Keratinocyte (primary cell): ENCODE data around the gene CREB5. TPM values are rescaled to one million over a fixed set of nuclear protein-coding genes. Genes with fewer than 3 reads are reported as not detected.

Source experiments
- DNase-seq: peaks from one replicate; pipeline ENCODE4 v3.0.0-alpha.2; 2011; ENCODE audit warnings: low read depth, missing footprints, low spot score
- FAIRE-seq: peaks from 2 replicates; lab custom pipeline; 2011; peaks lifted over from hg19 to GRCh38; lab: Jason Lieb, UNC
- H2AFZ ChIP-seq: 2 replicates; pipeline ENCODE4 v1.6.0; 2012; ENCODE audit warnings: low read length, control low read depth, inconsistent platforms; ENCODE audit not compliant: control insufficient read depth
- H3K27ac ChIP-seq: 2 replicates; pipeline ENCODE4 v1.5.1; 2011; ENCODE audit warnings: low read length; ENCODE audit not compliant: control insufficient read depth, insufficient read depth
- H3K27me3 ChIP-seq: 3 replicates; pipeline ENCODE4 v1.6.0; 2011; ENCODE audit warnings: low read length; ENCODE audit not compliant: control insufficient read depth, insufficient read depth; ENCODE audit errors: extremely low read depth
- H3K36me3 ChIP-seq, 2 experiments: 2 replicates in 1 of 2; 3 replicates in 1 of 2; pipeline ENCODE4 v1.5.1; 2011; ENCODE audit warnings: low read length in 2 of 2, mild to moderate bottlenecking in 1 of 2; ENCODE audit not compliant: control insufficient read depth in 2 of 2, insufficient read depth in 2 of 2; ENCODE audit errors: extremely low read depth in 1 of 2
- H3K4me1 ChIP-seq: 3 replicates; pipeline ENCODE4 v1.5.1; 2011; ENCODE audit warnings: low read length; ENCODE audit not compliant: control insufficient read depth, insufficient read depth; ENCODE audit errors: extremely low read depth
- H3K4me2 ChIP-seq: 3 replicates; pipeline ENCODE4 v1.6.0; 2011; ENCODE audit warnings: low read depth, low read length; ENCODE audit not compliant: control insufficient read depth, insufficient read depth; ENCODE audit errors: extremely low read depth
- H3K4me3 ChIP-seq, 3 experiments: fragments of 200-600 bp in 1 of 3; sonication (generic) in 1 of 3; 2 replicates in 2 of 3; 3 replicates in 1 of 3; pipeline ENCODE4 v1.5.1; 2011 to 2016; ENCODE audit warnings: low read length in 3 of 3, mild to moderate bottlenecking in 3 of 3, control low read depth in 2 of 3, inconsistent platforms in 1 of 3, low read depth in 1 of 3, mixed read lengths in 1 of 3, mixed run types in 1 of 3, moderate library complexity in 1 of 3; ENCODE audit not compliant: control insufficient read depth in 2 of 3, insufficient read depth in 2 of 3; ENCODE audit errors: extremely low read depth in 1 of 3
- H3K79me2 ChIP-seq: 2 replicates; pipeline ENCODE4 v1.6.0; 2012; ENCODE audit warnings: low read length; ENCODE audit not compliant: control insufficient read depth, insufficient read depth
- H3K9ac ChIP-seq: 3 replicates; pipeline ENCODE4 v1.6.0; 2011; ENCODE audit warnings: low read length; ENCODE audit not compliant: control insufficient read depth, insufficient read depth; ENCODE audit errors: extremely low read depth
- H3K9me1 ChIP-seq: 3 replicates; pipeline ENCODE4 v1.6.0; 2011; ENCODE audit warnings: low read length; ENCODE audit not compliant: control insufficient read depth, insufficient read depth; ENCODE audit errors: extremely low read depth
- H3K9me3 ChIP-seq: 2 replicates; pipeline ENCODE4 v1.5.1; 2012; ENCODE audit warnings: low read depth, low read length; ENCODE audit not compliant: control insufficient read depth
- H4K20me1 ChIP-seq: 3 replicates; pipeline ENCODE4 v1.6.0; 2011; ENCODE audit warnings: low read length; ENCODE audit not compliant: control insufficient read depth, insufficient read depth; ENCODE audit errors: extremely low read depth
- CTCF ChIP-seq, 3 experiments: IDR thresholded peaks in 1 of 3; conservative IDR thresholded peaks in 1 of 3; optimal IDR thresholded peaks in 1 of 3; 2 replicates in 2 of 3; 3 replicates in 1 of 3; pipeline versions ENCODE3 to v1.5.1; 2011; ENCODE audit warnings: low read length in 3 of 3, mild to moderate bottlenecking in 3 of 3, moderate library complexity in 2 of 3, control low read depth in 1 of 3, inconsistent platforms in 1 of 3; ENCODE audit not compliant: insufficient read depth in 2 of 3; ENCODE audit errors: extremely low read depth in 1 of 3
- EZH2 ChIP-seq: IDR thresholded peaks from one replicate; pipeline ENCODE4 v1.6.1; 2012; ENCODE audit warnings: inconsistent platforms, mild to moderate bottlenecking, low read length, moderate library complexity
- dilution Hi-C: fragments of 300-500 bp; cut with MboI; formaldehyde crosslinking; loops from one replicate; pipeline ENCODE4 v1.7.0; 2020; ENCODE audit warnings: low sequenced_read_pairs; ENCODE audit not compliant: extremely low pct_ligation_motif_present
- polyA plus RNA-seq, 5 experiments: library from polyadenylated mRNA; depleted of rRNA in 3 of 5; stranded (reverse) in 3 of 5; stranded (forward) in 1 of 5; unstranded in 1 of 5; fragments of >200 nt; gene quantifications; 1 replicate in 1 of 5; 2 replicates in 3 of 5; 3 replicates in 1 of 5; pipeline versions ENCODE4 v1.2.1 to v1.2.3, GENCODE V29; 2011 to 2012; ENCODE audit warnings: missing spikeins in 2 of 5, low read depth in 1 of 5, low replicate concordance in 1 of 5

CREB5 gene
- polyA plus RNA-seq, 1 donor (not counting 4 experiments of a cell fraction or from before 2014, with no cell fraction given) = 7.9 TPM

DNA sequence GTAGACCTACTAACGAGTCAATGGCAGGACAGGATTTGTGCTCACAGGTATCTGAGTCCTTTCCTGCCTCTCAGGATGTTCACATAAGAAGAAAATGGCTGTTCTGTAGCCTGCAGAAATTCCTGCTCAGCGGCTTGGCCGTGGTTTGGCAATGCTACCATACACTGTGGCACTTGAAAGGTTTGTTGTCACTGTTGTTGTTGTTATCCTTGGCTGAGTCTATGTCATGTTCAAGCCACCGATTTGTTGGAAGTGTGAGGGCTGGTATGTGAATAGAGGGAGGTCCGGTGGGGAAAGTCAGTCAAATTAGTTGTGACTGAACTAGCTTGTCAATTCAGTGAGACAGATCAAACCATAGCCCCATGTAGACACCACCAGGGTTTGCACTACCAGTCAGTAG lies 345.9 kb downstream of the CREB5 start:
- Histone ChIP-seq H3K4me2 (no peak overlapping the region), H3K9me1 (no peaks in the 10 kb centered on the region), H3K79me2 (no peaks in the 10 kb centered on the region), H3K9ac (no peak overlapping the region), H3K4me1 (peaks cover 2% of the 10 kb centered on the region), H3K27me3 (no peaks in the 10 kb centered on the region), H3K27ac (no peak overlapping the region), H3K4me3 (no peak overlapping the region), H2AFZ (no peak overlapping the region), H4K20me1 (no peaks in the 10 kb centered on the region), H3K9me3 (no peaks in the 10 kb centered on the region), H3K36me3 (no peaks in the 10 kb centered on the region)
- DNase-seq = no peak
- TF ChIP-seq CTCF (optimal IDR thresholded peaks at IDR 0.05 in 1 of 3, IDR thresholded peaks at IDR 0.05 in 1 of 3, conservative IDR thresholded peaks at IDR 0.05 in 1 of 3; ENCODE audit: extremely low read depth in 1 of 3, insufficient read depth in 2 of 3, low read length in 3 of 3) (no peak), EZH2 (no peak)
- dilution Hi-C loops = no loop called here
- FAIRE-seq = no peak

- Histone ChIP-seq H3K9ac (no peak overlapping the region), H4K20me1 (no peaks in the 10 kb centered on the region), H3K4me3 (no peak overlapping the region), H3K4me2 (no peak overlapping the region), H3K27ac (no peak overlapping the region), H3K4me1 (peaks cover 2% of the 10 kb centered on the region), H3K9me1 (no peaks in the 10 kb centered on the region), H3K79me2 (no peaks in the 10 kb centered on the region), H3K36me3 (no peaks in the 10 kb centered on the region), H3K9me3 (no peaks in the 10 kb centered on the region), H3K27me3 (no peaks in the 10 kb centered on the region), H2AFZ (no peak overlapping the region)
- FAIRE-seq = no peak
- DNase-seq = no peak
- dilution Hi-C loops = no loop called here
- TF ChIP-seq EZH2 (no peak), CTCF (optimal IDR thresholded peaks at IDR 0.05 in 1 of 3, IDR thresholded peaks at IDR 0.05 in 1 of 3, conservative IDR thresholded peaks at IDR 0.05 in 1 of 3; ENCODE audit: extremely low read depth in 1 of 3, insufficient read depth in 2 of 3, low read length in 3 of 3) (no peak)
These were observed 347.2 kb downstream of the CREB5 start for GRCh38 chr7:28759475-28759971.
